ENCODE data around the gene TTLL9.

TTLL9 gene

DNA sequence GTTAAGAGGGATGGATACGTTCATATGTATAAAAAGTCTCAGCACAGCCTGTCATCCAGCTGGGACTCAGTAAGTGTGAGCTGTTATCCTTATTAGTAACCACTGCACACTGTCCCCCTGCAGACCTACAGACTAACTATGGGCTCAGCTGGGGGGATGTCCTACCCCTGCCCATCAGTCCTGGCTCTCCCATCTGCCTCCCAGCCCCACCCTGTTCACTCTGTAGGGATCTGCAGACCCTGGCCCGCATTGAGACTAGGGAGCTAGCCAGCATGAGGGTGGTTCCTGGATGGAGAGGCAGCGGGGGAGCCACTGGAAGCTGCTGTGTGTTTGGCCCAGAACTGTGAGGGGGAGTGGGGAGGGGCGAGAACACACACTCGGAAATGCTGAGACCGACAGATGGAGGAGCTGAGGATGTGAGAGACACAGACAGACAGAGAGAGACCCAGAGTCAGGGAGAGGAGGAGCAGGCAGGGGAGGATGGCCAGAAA is 114.6 kb downstream of the TTLL9 start:
- H3K9ac ChIP-seq (ENCODE audit: low read length) = no peak overlapping the region
- no peak overlapping the region for H2AK5ac ChIP-seq (ENCODE audit: low read length)
- H3K27ac ChIP-seq (ENCODE audit: low read depth, low read length) = no peak overlapping the region
- no peak overlapping the region for H2AFZ ChIP-seq (ENCODE audit: insufficient read depth, low read length, poor library complexity)
- no peak overlapping the region for H4K91ac ChIP-seq (ENCODE audit: low read depth, low read length)
- no peak overlapping the region for H3K4me2 ChIP-seq (ENCODE audit: low read length)
- no peak overlapping the region for H2BK5ac ChIP-seq (ENCODE audit: low read depth, low read length, poor library complexity)
- H4K12ac ChIP-seq (ENCODE audit: low read depth, low read length) = no peak overlapping the region
- no peak overlapping the region for H3K14ac ChIP-seq (ENCODE audit: low read length)
- no peak overlapping the region for H3K23ac ChIP-seq (ENCODE audit: low read length)
- no peaks in the 10 kb centered on the region for H3K79me1 ChIP-seq (ENCODE audit: low read length)
- H3K9me3 ChIP-seq (ENCODE audit: insufficient read depth, low read depth, low read length) = no peaks in the 10 kb centered on the region
- no peaks in the 10 kb centered on the region for H3K27me3 ChIP-seq (ENCODE audit: insufficient read depth, low read length)
- H3K36me3 ChIP-seq (ENCODE audit: control insufficient read depth in 1 of 2, insufficient read depth in 2 of 2, low read length in 2 of 2) = no peaks in the 10 kb centered on the region
- peaks cover 0 to 9% of the 10 kb centered on the region in 2 experiments for H3K4me1 ChIP-seq (ENCODE audit: control insufficient read depth in 1 of 2, insufficient read depth in 2 of 2, low read length in 2 of 2)
- WGBS (ENCODE audit: extremely low coverage, insufficient coverage, insufficient read length) = no CpG with 5 or more reads among the region's 6 CpGs
- no peak overlapping the region for H2BK12ac ChIP-seq (ENCODE audit: low read length)
- H3K79me2 ChIP-seq (ENCODE audit: control insufficient read depth, insufficient read depth, low read length, poor library complexity) = no peaks in the 10 kb centered on the region
- H3K4ac ChIP-seq (ENCODE audit: low read depth, low read length) = no peak overlapping the region
- no peak for DNase-seq
- no peak overlapping the region for H4K8ac ChIP-seq (ENCODE audit: low read depth, low read length)
- no peak overlapping the region for H3K18ac ChIP-seq (ENCODE audit: low read length)
- no peak overlapping the region for H3K4me3 ChIP-seq (ENCODE audit: low read depth, low read length)
- H2BK120ac ChIP-seq (ENCODE audit: insufficient read depth, low read length, poor library complexity) = no peak overlapping the region

DNA sequence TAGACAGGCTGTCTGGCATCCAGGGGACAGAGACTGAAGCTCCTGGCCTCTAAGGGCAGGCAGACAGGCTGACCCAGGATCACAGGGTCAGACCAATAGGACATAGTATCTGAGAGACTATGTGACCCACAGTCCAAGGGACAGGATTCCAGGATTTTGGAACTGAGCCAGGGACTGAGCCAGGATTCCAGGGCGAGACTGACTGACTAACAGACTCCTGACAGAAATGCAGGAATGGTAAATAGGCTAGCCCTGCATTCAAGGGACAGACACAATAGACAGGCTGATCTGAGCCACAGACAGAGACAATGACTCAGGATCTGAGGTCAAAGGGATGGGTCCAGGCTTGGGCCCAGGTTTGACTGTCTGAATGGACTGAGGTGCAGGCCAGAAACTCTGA is 117.3 kb downstream of the TTLL9 start:
- H2AFZ ChIP-seq (ENCODE audit: insufficient read depth, low read length, poor library complexity) = no peak overlapping the region
- no peak overlapping the region for H3K18ac ChIP-seq (ENCODE audit: low read length)
- no peak overlapping the region for H3K14ac ChIP-seq (ENCODE audit: low read length)
- no peaks in the 10 kb centered on the region for H3K79me2 ChIP-seq (ENCODE audit: control insufficient read depth, insufficient read depth, low read length, poor library complexity)
- WGBS (ENCODE audit: extremely low coverage, insufficient coverage, insufficient read length) = no CpG with 5 or more reads among the region's 1 CpG
- no peaks in the 10 kb centered on the region for H3K79me1 ChIP-seq (ENCODE audit: low read length)
- H3K36me3 ChIP-seq (ENCODE audit: control insufficient read depth in 1 of 2, insufficient read depth in 2 of 2, low read length in 2 of 2) = no peaks in the 10 kb centered on the region
- peak; percentile 74 to 75 for DNase-seq
- peaks cover 0 to 5% of the 10 kb centered on the region in 2 experiments for H3K4me1 ChIP-seq (ENCODE audit: control insufficient read depth in 1 of 2, insufficient read depth in 2 of 2, low read length in 2 of 2)
- no peak overlapping the region for H4K12ac ChIP-seq (ENCODE audit: low read depth, low read length)
- H4K8ac ChIP-seq (ENCODE audit: low read depth, low read length) = no peak overlapping the region
- no peaks in the 10 kb centered on the region for H3K27me3 ChIP-seq (ENCODE audit: insufficient read depth, low read length)
- H2AK5ac ChIP-seq (ENCODE audit: low read length) = no peak overlapping the region
- H2BK12ac ChIP-seq (ENCODE audit: low read length) = no peak overlapping the region
- H3K4ac ChIP-seq (ENCODE audit: low read depth, low read length) = no peak overlapping the region
- H3K9ac ChIP-seq (ENCODE audit: low read length) = no peak overlapping the region
- no peak overlapping the region for H4K91ac ChIP-seq (ENCODE audit: low read depth, low read length)
- H2BK120ac ChIP-seq (ENCODE audit: insufficient read depth, low read length, poor library complexity) = no peak overlapping the region
- H3K27ac ChIP-seq (ENCODE audit: low read depth, low read length) = no peak overlapping the region
- no peak overlapping the region for H3K4me2 ChIP-seq (ENCODE audit: low read length)
- no peak overlapping the region for H3K4me3 ChIP-seq (ENCODE audit: low read depth, low read length)
- no peak overlapping the region for H3K23ac ChIP-seq (ENCODE audit: low read length)
- no peaks in the 10 kb centered on the region for H3K9me3 ChIP-seq (ENCODE audit: insufficient read depth, low read depth, low read length)
- no peak overlapping the region for H2BK5ac ChIP-seq (ENCODE audit: low read depth, low read length, poor library complexity)

DNA sequence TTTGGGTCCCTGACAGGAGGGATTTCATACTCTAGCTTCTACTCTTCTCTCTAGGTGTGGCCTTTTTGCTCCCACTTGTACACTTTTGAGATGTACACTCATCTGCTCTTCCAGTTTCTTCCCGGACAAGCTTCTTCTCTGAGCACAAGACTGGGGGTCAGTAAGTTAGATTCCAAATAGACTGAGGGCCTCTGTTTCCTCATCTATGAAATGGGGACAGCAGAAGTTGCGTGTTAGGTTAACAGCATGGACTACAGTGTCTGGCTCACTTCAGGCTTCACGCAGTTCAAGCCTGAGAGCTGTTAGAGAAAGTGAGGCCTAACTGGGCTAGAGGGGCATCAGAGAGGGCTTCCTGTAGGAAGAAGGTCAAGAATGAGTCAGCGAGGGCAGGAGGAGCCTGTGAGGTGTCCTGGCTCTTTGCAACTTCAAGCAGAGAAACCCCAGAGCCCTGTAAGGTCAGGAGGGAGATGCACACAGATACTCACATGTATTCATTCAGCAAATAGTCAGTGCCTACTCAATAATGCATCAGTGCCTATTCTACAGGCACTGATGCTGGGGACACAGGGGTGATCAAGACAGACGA is 118.1 kb downstream of the TTLL9 start:
- Histone ChIP-seq H4K91ac (ENCODE audit: low read depth, low read length) (no peak overlapping the region), H3K4me1 (ENCODE audit: control insufficient read depth in 1 of 2, insufficient read depth in 2 of 2, low read length in 2 of 2) (peaks cover 0 to 5% of the 10 kb centered on the region in 2 experiments), H3K27ac (ENCODE audit: low read depth, low read length) (no peak overlapping the region), H3K27me3 (ENCODE audit: insufficient read depth, low read length) (peaks cover under 1% of the 10 kb centered on the region), H3K23ac (ENCODE audit: low read length) (no peak overlapping the region), H2BK120ac (ENCODE audit: insufficient read depth, low read length, poor library complexity) (no peak overlapping the region), H2BK5ac (ENCODE audit: low read depth, low read length, poor library complexity) (no peak overlapping the region), H2AFZ (ENCODE audit: insufficient read depth, low read length, poor library complexity) (no peak overlapping the region), H3K36me3 (ENCODE audit: control insufficient read depth in 1 of 2, insufficient read depth in 2 of 2, low read length in 2 of 2) (no peaks in the 10 kb centered on the region), H3K79me2 (ENCODE audit: control insufficient read depth, insufficient read depth, low read length, poor library complexity) (no peaks in the 10 kb centered on the region), H4K8ac (ENCODE audit: low read depth, low read length) (no peak overlapping the region), H2AK5ac (ENCODE audit: low read length) (no peak overlapping the region), H3K9me3 (ENCODE audit: insufficient read depth, low read depth, low read length) (no peaks in the 10 kb centered on the region), H3K4me3 (ENCODE audit: low read depth, low read length) (no peak overlapping the region), H3K9ac (ENCODE audit: low read length) (no peak overlapping the region), H4K12ac (ENCODE audit: low read depth, low read length) (no peak overlapping the region), H3K14ac (ENCODE audit: low read length) (no peak overlapping the region), H3K4ac (ENCODE audit: low read depth, low read length) (no peak overlapping the region), H3K4me2 (ENCODE audit: low read length) (no peak overlapping the region), H3K18ac (ENCODE audit: low read length) (no peak overlapping the region), H2BK12ac (ENCODE audit: low read length) (no peak overlapping the region), H3K79me1 (ENCODE audit: low read length) (no peaks in the 10 kb centered on the region)
- DNase-seq = no peak
- WGBS (ENCODE audit: extremely low coverage, insufficient coverage, insufficient read length) = no CpG with 5 or more reads among the region's 5 CpGs

DNA sequence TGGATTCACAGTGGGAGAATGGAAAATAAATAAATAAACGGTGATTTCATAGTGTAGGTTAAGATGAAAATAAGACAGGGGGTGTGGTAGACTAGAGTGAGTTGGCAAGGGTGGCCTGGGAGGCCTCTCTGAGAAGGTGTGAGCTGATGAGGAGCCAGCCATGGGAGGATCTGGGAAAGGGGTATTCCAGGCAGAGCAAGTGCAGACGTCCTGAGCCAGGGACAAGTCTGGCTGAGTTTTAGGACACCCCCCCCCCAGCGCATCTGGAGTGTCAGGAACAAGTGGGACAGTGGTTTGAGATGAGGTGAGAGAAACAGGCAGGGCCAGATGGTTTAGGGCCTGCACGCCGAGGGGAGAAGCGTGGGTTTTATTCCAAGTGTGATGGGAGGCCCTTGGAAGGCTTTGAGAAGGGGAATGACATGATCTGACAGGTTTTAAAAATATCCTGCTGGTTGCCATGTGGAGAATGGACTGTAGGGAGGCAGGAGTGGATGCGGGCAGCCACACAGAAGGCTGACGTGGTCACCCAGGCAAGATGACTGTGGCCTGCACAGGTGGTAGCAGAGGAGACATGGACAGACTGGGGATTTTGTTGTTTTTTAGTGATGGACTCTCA is 118.7 kb downstream of the TTLL9 start:
- WGBS (ENCODE audit: extremely low coverage, insufficient coverage, insufficient read length) = 100% methylated on average over 1 of the region's 8 CpGs
- no peak overlapping the region for H3K4me3 ChIP-seq (ENCODE audit: low read depth, low read length)
- H3K27ac ChIP-seq (ENCODE audit: low read depth, low read length) = no peak overlapping the region
- H3K4ac ChIP-seq (ENCODE audit: low read depth, low read length) = no peak overlapping the region
- no peak overlapping the region for H4K8ac ChIP-seq (ENCODE audit: low read depth, low read length)
- H2AFZ ChIP-seq (ENCODE audit: insufficient read depth, low read length, poor library complexity) = no peak overlapping the region
- no peak overlapping the region for H4K12ac ChIP-seq (ENCODE audit: low read depth, low read length)
- no peak overlapping the region for H3K23ac ChIP-seq (ENCODE audit: low read length)
- no peaks in the 10 kb centered on the region for H3K79me2 ChIP-seq (ENCODE audit: control insufficient read depth, insufficient read depth, low read length, poor library complexity)
- no peak overlapping the region for H2BK120ac ChIP-seq (ENCODE audit: insufficient read depth, low read length, poor library complexity)
- DNase-seq = peak; percentile 61 to 76
- H3K9me3 ChIP-seq (ENCODE audit: insufficient read depth, low read depth, low read length) = no peaks in the 10 kb centered on the region
- peaks cover 7% of the 10 kb centered on the region for H3K27me3 ChIP-seq (ENCODE audit: insufficient read depth, low read length)
- H3K4me2 ChIP-seq (ENCODE audit: low read length) = no peak overlapping the region
- H2BK5ac ChIP-seq (ENCODE audit: low read depth, low read length, poor library complexity) = no peak overlapping the region
- H2AK5ac ChIP-seq (ENCODE audit: low read length) = no peak overlapping the region
- peaks cover 0 to 5% of the 10 kb centered on the region in 2 experiments for H3K4me1 ChIP-seq (ENCODE audit: control insufficient read depth in 1 of 2, insufficient read depth in 2 of 2, low read length in 2 of 2)
- H3K9ac ChIP-seq (ENCODE audit: low read length) = no peak overlapping the region
- no peak overlapping the region for H2BK12ac ChIP-seq (ENCODE audit: low read length)
- H4K91ac ChIP-seq (ENCODE audit: low read depth, low read length) = no peak overlapping the region
- H3K18ac ChIP-seq (ENCODE audit: low read length) = no peak overlapping the region
- H3K14ac ChIP-seq (ENCODE audit: low read length) = no peak overlapping the region
- no peaks in the 10 kb centered on the region for H3K79me1 ChIP-seq (ENCODE audit: low read length)
- H3K36me3 ChIP-seq (ENCODE audit: control insufficient read depth in 1 of 2, insufficient read depth in 2 of 2, low read length in 2 of 2) = no peaks in the 10 kb centered on the region
